ENCODE data around the gene CIZ1.
A peak's percentile ranks its signal among the peaks of the same experiment; 100 is the strongest.

The CIZ1 gene

DNA sequence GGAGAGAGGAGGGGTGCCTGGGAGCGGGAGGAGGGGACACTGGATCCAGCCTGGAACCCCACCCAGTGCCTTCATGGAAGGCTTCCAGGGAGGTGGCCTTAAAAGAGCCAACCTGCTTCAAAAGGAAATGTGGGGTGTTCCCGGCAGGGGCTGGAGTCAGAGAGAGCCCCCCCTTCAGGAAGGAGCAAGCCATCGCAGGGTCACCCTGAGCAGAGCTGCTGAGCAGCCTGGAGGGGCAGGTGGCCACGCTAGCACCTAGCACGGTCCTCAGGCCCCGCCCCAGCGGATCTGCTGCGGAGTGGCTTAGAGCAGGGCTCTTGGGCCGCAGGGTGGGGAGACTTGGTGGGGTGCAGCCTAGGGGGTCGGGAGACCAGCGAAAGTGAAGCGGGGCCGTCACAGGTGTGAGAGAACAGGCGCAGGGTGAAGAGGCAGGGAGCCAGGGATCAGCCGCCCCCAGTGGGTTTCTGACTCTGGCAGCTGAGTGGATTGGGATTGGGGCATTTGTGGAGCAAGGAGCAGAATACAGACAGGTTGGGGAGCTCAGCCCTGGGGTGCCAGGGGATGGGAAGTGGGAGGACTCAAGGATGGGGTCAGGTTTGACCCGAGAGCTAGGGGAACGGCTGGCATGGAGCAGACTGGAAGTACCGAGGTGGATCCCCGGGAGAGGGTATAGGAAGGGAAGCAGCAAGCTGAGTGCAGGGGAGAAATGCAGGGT, 40.6 kb downstream of the CIZ1 start:
- H3K9ac ChIP-seq (ENCODE audit: low read depth, low read length, poor library complexity, severe bottlenecking), result no peak overlapping the region
- no peaks in the 10 kb centered on the region for H3K9me3 ChIP-seq (ENCODE audit: insufficient read depth, low read depth, low read length)
- no peaks in the 10 kb centered on the region for H3F3A ChIP-seq (ENCODE audit: low read depth)
- H3K36me3 ChIP-seq (ENCODE audit: insufficient read depth, low read length), result no peaks in the 10 kb centered on the region
- peaks cover 5% of the 10 kb centered on the region for H3K4me1 ChIP-seq (ENCODE audit: insufficient read depth, low read length, poor library complexity, severe bottlenecking)
- no peak overlapping the region for H3K4me3 ChIP-seq (ENCODE audit: low read length, poor library complexity, severe bottlenecking)
- TF ChIP-seq, protein P1, sequence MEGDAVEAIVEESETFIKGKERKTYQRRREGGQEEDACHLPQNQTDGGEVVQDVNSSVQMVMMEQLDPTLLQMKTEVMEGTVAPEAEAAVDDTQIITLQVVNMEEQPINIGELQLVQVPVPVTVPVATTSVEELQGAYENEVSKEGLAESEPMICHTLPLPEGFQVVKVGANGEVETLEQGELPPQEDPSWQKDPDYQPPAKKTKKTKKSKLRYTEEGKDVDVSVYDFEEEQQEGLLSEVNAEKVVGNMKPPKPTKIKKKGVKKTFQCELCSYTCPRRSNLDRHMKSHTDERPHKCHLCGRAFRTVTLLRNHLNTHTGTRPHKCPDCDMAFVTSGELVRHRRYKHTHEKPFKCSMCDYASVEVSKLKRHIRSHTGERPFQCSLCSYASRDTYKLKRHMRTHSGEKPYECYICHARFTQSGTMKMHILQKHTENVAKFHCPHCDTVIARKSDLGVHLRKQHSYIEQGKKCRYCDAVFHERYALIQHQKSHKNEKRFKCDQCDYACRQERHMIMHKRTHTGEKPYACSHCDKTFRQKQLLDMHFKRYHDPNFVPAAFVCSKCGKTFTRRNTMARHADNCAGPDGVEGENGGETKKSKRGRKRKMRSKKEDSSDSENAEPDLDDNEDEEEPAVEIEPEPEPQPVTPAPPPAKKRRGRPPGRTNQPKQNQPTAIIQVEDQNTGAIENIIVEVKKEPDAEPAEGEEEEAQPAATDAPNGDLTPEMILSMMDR (conservative IDR thresholded peaks at IDR 0.05; ENCODE audit: low read length), result peak; percentile 65
- no peak for TF ChIP-seq EZH2phosphoT487 (IDR thresholded peaks at IDR 0.05; ENCODE audit: borderline replicate concordance)
- no peaks in the 10 kb centered on the region for H4K20me1 ChIP-seq (ENCODE audit: insufficient read depth, low read length, poor library complexity, severe bottlenecking)
- H3K9me2 ChIP-seq (replicated peaks; ENCODE audit: low read depth, low read length), result no peaks in the 10 kb centered on the region
- no peak overlapping the region for H3K4me2 ChIP-seq (ENCODE audit: low read depth, low read length, poor library complexity, severe bottlenecking)
- peak overlapping the region; percentile 58 for H2AFZ ChIP-seq (ENCODE audit: low read length)
- no peaks in the 10 kb centered on the region for H3K27me3 ChIP-seq (ENCODE audit: insufficient read depth, low read length, poor library complexity, severe bottlenecking)
- H3K79me2 ChIP-seq (ENCODE audit: insufficient read depth, low read length), result no peaks in the 10 kb centered on the region

DNA sequence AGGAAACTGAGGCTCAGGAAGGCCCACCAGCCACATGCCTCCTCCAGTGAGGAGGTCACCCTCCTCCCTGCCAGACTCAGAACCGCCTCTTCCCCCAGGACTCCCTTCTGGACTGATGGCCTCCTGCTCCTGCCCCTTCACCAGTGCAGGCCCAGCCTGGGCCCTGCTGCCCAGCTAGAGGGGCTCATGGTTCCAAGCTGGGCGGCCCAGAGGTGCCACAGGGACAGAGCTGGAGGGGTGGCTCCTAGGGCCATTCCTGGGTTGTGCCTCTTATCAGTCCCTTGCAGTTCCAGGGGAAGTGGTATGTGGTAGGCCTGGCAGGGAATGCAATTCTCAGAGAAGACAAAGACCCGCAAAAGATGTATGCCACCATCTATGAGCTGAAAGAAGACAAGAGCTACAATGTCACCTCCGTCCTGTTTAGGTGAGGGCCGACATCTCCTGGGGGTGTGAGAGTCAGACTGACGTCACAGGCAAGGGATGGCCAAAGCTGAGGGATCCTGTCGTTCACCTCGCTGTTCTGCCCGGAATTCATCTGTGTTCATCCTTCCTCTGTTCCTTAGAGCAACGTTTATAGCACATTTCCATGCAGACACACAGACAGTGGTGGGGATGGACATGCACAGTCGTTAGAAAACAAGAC, 41.3 kb downstream of the CIZ1 start:
- H3K36me3 ChIP-seq (ENCODE audit: insufficient read depth, low read length), result no peaks in the 10 kb centered on the region
- no peaks in the 10 kb centered on the region for H3K9me2 ChIP-seq (replicated peaks; ENCODE audit: low read depth, low read length)
- H4K20me1 ChIP-seq (ENCODE audit: insufficient read depth, low read length, poor library complexity, severe bottlenecking), result no peaks in the 10 kb centered on the region
- no peak overlapping the region for H3K4me3 ChIP-seq (ENCODE audit: low read length, poor library complexity, severe bottlenecking)
- peaks cover 5% of the 10 kb centered on the region for H3K4me1 ChIP-seq (ENCODE audit: insufficient read depth, low read length, poor library complexity, severe bottlenecking)
- no peaks in the 10 kb centered on the region for H3K79me2 ChIP-seq (ENCODE audit: insufficient read depth, low read length)
- no peaks in the 10 kb centered on the region for H3F3A ChIP-seq (ENCODE audit: low read depth)
- H3K4me2 ChIP-seq (ENCODE audit: low read depth, low read length, poor library complexity, severe bottlenecking), result no peak overlapping the region
- TF ChIP-seq, protein P1 (conservative IDR thresholded peaks at IDR 0.05; ENCODE audit: low read length), result no peak
- TF ChIP-seq EZH2phosphoT487 (IDR thresholded peaks at IDR 0.05; ENCODE audit: borderline replicate concordance), result no peak
- H3K27me3 ChIP-seq (ENCODE audit: insufficient read depth, low read length, poor library complexity, severe bottlenecking), result no peaks in the 10 kb centered on the region
- H2AFZ ChIP-seq (ENCODE audit: low read length), result peak overlapping the region; percentile 58
- no peak overlapping the region for H3K9ac ChIP-seq (ENCODE audit: low read depth, low read length, poor library complexity, severe bottlenecking)
- H3K9me3 ChIP-seq (ENCODE audit: insufficient read depth, low read depth, low read length), result no peaks in the 10 kb centered on the region

DNA sequence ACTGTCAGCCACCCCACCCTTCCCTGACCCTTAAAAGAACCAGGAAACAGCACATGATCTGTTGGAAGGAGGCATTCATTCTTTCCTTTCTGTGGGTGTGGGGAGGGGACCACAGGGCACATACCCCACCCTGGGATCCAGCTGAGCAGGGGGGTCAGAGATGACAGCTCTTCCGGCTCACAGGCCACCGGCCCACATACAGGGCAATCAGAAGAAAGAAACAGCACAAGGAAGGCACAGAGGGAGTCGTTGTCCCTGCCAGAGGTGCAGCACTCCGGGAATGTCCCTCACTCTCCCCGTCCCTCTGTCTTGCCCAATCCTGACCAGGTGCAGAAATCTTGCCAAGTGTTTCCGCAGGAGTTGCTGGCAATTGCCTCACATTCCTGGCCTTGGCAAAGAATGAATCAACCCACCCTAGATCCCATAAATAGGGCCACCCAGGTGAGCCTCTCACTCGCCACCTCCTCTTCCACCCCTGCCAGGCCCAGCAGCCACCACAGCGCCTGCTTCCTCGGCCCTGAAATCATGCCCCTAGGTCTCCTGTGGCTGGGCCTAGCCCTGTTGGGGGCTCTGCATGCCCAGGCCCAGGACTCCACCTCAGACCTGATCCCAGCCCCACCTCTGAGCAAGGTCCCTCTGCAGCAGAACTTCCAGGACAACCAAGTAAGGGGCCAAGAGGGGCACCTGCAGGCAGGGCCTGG, 42.2 kb downstream of the CIZ1 start, which contains the start of gene LCN2:
Gene LCN2 (plus strand): TSS at position 453 of the 701 bp plus-strand sequence. CDS start 73 bp downstream, at position 526.
- H3K9me2 ChIP-seq (replicated peaks; ENCODE audit: low read depth, low read length), result no peaks in the 10 kb centered on the region
- TF ChIP-seq, protein P1 (conservative IDR thresholded peaks at IDR 0.05; ENCODE audit: low read length), result no peak
- TF ChIP-seq EZH2phosphoT487 (IDR thresholded peaks at IDR 0.05; ENCODE audit: borderline replicate concordance), result no peak
- H3K4me2 ChIP-seq (ENCODE audit: low read depth, low read length, poor library complexity, severe bottlenecking), result no peak within 1 kb of the TSS
- no peak within 1 kb of the TSS for H3K9ac ChIP-seq (ENCODE audit: low read depth, low read length, poor library complexity, severe bottlenecking)
- no peaks in the 10 kb centered on the region for H3K27me3 ChIP-seq (ENCODE audit: insufficient read depth, low read length, poor library complexity, severe bottlenecking)
- no peak within 1 kb of the TSS for H3K4me3 ChIP-seq (ENCODE audit: low read length, poor library complexity, severe bottlenecking)
- no peaks in the 10 kb centered on the region for H3K79me2 ChIP-seq (ENCODE audit: insufficient read depth, low read length)
- H3K36me3 ChIP-seq (ENCODE audit: insufficient read depth, low read length), result no peaks in the 10 kb centered on the region
- H3K9me3 ChIP-seq (ENCODE audit: insufficient read depth, low read depth, low read length), result no peaks in the 10 kb centered on the region
- H3F3A ChIP-seq (ENCODE audit: low read depth), result no peaks in the 10 kb centered on the region
- peak within 1 kb of the TSS; percentile 58 for H2AFZ ChIP-seq (ENCODE audit: low read length)
- no peaks in the 10 kb centered on the region for H4K20me1 ChIP-seq (ENCODE audit: insufficient read depth, low read length, poor library complexity, severe bottlenecking)
- peaks cover 5% of the 10 kb centered on the region for H3K4me1 ChIP-seq (ENCODE audit: insufficient read depth, low read length, poor library complexity, severe bottlenecking)
